Lung (tissue), 12 donors: ENCODE data around the gene PRTFDC1. TPM values are rescaled to one million over a fixed set of nuclear protein-coding genes. Genes with fewer than 3 reads are reported as not detected.

ENCODE experiments used
- ATAC-seq: fragments of 200-7000 bp; cut with Tn5 transposase; one replicate; pipeline ENCODE4 v1.9.1; 2020; ENCODE audit warnings: moderate number of reproducible peaks; ENCODE audit not compliant: insufficient read depth, low FRiP score
- DNase-seq, 3 donors: peaks; one replicate each; pipeline ENCODE4 v3.0.0-alpha.2; 2013 to 2017
- H3K27ac ChIP-seq, 2 donors: one replicate each; pipeline ENCODE4 v1.5.1; 2013; ENCODE audit warnings: mild to moderate bottlenecking in 2 of 2, moderate library complexity in 2 of 2, control low read depth in 1 of 2, inconsistent platforms in 1 of 2, low read depth in 1 of 2, low read length in 1 of 2
- H3K27me3 ChIP-seq, 3 donors: one replicate each; pipeline ENCODE4 v1.5.1; 2013; ENCODE audit warnings: low read length in 2 of 3; ENCODE audit not compliant: control insufficient read depth in 3 of 3, insufficient read depth in 3 of 3
- H3K36me3 ChIP-seq, 4 donors: one replicate each; pipeline ENCODE4 v1.5.1; 2013; ENCODE audit warnings: low read length in 4 of 4, mild to moderate bottlenecking in 1 of 4, moderate library complexity in 1 of 4; ENCODE audit not compliant: control insufficient read depth in 4 of 4, insufficient read depth in 4 of 4
- H3K4me1 ChIP-seq, 5 donors: one replicate each; pipeline ENCODE4 v1.5.1; 2013; ENCODE audit warnings: low read length in 5 of 5, mild to moderate bottlenecking in 2 of 5, moderate library complexity in 1 of 5; ENCODE audit not compliant: control insufficient read depth in 5 of 5, insufficient read depth in 5 of 5
- H3K4me3 ChIP-seq: one replicate; pipeline ENCODE4 v1.5.1; 2013; ENCODE audit warnings: mild to moderate bottlenecking, control low read depth, moderate library complexity
- H3K9ac ChIP-seq, 2 donors: one replicate each; pipeline ENCODE4 v1.5.1; 2013; ENCODE audit warnings: low read length in 2 of 2, control low read depth in 1 of 2; ENCODE audit not compliant: insufficient read depth in 1 of 2
- H3K9me3 ChIP-seq, 4 donors: one replicate each; pipeline ENCODE4 v1.5.1; 2013; ENCODE audit warnings: low read length in 3 of 4, mild to moderate bottlenecking in 1 of 4, moderate library complexity in 1 of 4; ENCODE audit not compliant: control insufficient read depth in 4 of 4, insufficient read depth in 3 of 4
- WGBS, 2 donors: extraction: QIAGEN DNeasy Blood & Tissue Kit; methylation state at CpG; one replicate each; pipeline ENCODE4 v1.1.7; 2013; 5-methylcytosine and 5-hydroxymethylcytosine counted together
- polyA plus RNA-seq, 2 donors: library from polyadenylated mRNA; stranded (reverse); fragments of 200-250 nt; gene quantifications; one replicate each; pipeline ENCODE4 v1.2.1, GENCODE V29; 2013
- total RNA-seq, 2 donors: library from RNA; depleted of rRNA in 1 of 2; stranded (reverse); fragments of >200 nt in 1 of 2; gene quantifications; one replicate each; pipeline ENCODE4 v1.2.1, GENCODE V29; 2014 to 2021
- TF ChIP-seq, protein P1 (sequence below): IDR thresholded peaks from 2 replicates; pipeline ENCODE4 v1.5.1; 2012; ENCODE audit warnings: mild to moderate bottlenecking; ENCODE audit errors: control extremely low read depth, extremely low read depth
- donor health status: control.
- donor health status: control.
- donor health status: Bipolar disorder and iron deficiency.
- donor health status: healthy.
- donor health status: DM: yes; HTN: yes; CAD: no.

PRTFDC1 gene
- total and polyA plus RNA-seq, 4 donors = 1.6 to 12.5 (median 3.1) TPM

DNA sequence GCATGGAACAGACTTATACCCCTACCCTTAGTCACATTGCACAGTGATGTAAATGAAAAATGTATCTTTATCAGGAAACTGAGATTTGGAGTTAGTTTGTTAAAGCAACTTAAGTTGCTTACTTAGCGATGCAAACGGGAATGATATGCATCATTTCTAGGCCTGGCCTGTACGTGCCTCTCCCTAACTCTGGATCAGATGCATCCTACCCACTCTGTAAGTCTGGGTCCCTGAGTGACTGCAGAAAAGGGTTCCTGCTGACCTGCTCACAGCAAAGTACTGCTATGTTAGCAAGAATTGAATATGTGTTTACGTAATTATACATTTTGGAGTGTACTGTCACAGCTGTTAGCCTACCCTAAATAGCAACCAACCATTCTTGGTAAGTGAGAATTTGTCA is 30.7 kb upstream of the PRTFDC1 start:
- Histone ChIP-seq H3K4me1 (peaks cover 0 to 4% (median 0%) of the 10 kb centered on the region in 5 donors), H3K9ac (no peak overlapping the region), H3K36me3 (no peaks in the 10 kb centered on the region), H3K27me3 (no peaks in the 10 kb centered on the region), H3K4me3 (no peak overlapping the region), H3K9me3 (no peaks in the 10 kb centered on the region), H3K27ac (no peak overlapping the region)
- no peak for ATAC-seq
- TF ChIP-seq, protein P1, sequence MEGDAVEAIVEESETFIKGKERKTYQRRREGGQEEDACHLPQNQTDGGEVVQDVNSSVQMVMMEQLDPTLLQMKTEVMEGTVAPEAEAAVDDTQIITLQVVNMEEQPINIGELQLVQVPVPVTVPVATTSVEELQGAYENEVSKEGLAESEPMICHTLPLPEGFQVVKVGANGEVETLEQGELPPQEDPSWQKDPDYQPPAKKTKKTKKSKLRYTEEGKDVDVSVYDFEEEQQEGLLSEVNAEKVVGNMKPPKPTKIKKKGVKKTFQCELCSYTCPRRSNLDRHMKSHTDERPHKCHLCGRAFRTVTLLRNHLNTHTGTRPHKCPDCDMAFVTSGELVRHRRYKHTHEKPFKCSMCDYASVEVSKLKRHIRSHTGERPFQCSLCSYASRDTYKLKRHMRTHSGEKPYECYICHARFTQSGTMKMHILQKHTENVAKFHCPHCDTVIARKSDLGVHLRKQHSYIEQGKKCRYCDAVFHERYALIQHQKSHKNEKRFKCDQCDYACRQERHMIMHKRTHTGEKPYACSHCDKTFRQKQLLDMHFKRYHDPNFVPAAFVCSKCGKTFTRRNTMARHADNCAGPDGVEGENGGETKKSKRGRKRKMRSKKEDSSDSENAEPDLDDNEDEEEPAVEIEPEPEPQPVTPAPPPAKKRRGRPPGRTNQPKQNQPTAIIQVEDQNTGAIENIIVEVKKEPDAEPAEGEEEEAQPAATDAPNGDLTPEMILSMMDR = no peak
- no peak for DNase-seq
- 95 to 98% methylated on average over 4 of the region's 4 CpGs for WGBS, 2 donors

DNA sequence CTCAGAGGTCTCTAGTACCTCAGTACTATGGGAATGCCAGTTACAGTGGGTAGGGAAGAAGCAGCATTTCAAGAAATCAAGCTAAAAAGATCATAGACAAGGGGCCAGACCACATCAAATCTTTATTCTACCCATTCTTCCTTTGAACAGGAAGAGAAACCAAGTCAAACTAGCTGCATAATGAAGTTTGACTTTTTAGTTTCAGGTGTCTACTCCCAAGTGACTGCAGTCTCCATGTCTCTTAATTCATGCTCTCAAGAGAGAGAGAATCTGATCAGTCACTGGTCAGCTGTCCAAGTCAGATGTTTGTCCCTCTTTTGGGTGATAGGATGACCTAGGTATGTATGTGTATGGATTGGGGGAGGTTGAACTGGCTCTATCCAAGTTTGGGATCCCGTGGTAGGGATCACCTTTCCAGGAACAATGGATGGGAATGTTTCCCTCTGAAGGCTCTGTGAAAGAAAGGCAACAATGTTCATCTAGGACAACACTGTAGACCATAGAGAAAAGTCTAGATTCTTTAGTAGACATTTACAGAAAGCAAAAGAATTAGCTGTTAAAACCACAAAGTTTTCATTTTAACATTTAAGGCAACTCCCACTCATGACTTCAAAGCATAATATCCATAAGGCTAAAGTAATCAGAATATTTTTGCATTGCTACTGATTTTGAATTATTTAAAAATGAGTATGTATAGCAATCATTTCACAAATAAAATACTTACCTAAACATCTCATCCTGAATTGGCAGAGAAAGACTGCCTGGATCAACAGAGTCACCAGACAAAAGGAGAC is 30.1 kb upstream of the PRTFDC1 start:
- H3K36me3 ChIP-seq = no peaks in the 10 kb centered on the region
- TF ChIP-seq, protein P1 = no peak
- no peak overlapping the region for H3K4me3 ChIP-seq
- H3K27ac ChIP-seq = no peak overlapping the region
- H3K9me3 ChIP-seq = no peaks in the 10 kb centered on the region
- DNase-seq (no peak), ATAC-seq (no peak)
- H3K27me3 ChIP-seq = no peaks in the 10 kb centered on the region
- no peak overlapping the region for H3K9ac ChIP-seq
- H3K4me1 ChIP-seq = peaks cover 0 to 4% (median 0%) of the 10 kb centered on the region in 5 donors
- WGBS, 2 donors = 78 to 95% methylated on average over 1 of the region's 1 CpG

DNA sequence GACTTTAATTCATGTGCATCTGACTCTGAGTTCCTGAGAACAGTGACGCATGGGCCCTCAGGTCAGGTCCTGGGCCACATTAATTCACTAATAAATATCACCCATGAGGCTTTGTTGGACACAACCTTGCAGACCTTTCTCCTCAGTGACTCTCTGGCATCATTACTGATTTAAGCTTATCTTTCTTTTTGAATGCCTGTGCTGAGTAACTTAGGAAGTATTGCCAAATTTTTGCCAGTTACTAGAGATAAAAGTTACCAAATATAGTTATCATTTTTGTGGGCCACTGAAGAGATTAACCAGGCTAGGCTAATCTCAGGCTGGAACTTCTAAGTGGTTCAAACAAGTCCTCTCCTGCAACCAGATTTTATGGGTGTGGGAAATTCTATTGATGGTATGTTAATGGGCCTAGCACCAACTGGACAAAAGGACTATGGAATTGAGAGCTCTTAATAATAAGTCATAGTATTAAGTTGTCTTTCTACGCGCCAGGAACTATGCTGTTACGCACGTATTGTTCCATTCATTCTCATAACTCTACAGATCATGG is 28.8 kb upstream of the PRTFDC1 start:
- H3K36me3 ChIP-seq = no peaks in the 10 kb centered on the region
- H3K9ac ChIP-seq = no peak overlapping the region
- no peaks in the 10 kb centered on the region for H3K27me3 ChIP-seq
- TF ChIP-seq, protein P1 = no peak
- no peak overlapping the region for H3K4me3 ChIP-seq
- ATAC-seq = no peak
- DNase-seq = no peak
- peaks cover 0 to 4% (median 0%) of the 10 kb centered on the region in 5 donors for H3K4me1 ChIP-seq
- WGBS, 2 donors = 77 to 97% methylated on average over 5 of the region's 5 CpGs
- no peak overlapping the region for H3K27ac ChIP-seq
- H3K9me3 ChIP-seq = no peaks in the 10 kb centered on the region
